IPS-NIHi7 (cell line): ENCODE measurements around the gene LPCAT2.

Experiments used
- DNase-seq: peaks from one replicate; pipeline ENCODE4 v3.0.0; 2012; ENCODE audit warnings: mixed read lengths; ENCODE audit errors: extremely low spot score

Gene LPCAT2

DNA sequence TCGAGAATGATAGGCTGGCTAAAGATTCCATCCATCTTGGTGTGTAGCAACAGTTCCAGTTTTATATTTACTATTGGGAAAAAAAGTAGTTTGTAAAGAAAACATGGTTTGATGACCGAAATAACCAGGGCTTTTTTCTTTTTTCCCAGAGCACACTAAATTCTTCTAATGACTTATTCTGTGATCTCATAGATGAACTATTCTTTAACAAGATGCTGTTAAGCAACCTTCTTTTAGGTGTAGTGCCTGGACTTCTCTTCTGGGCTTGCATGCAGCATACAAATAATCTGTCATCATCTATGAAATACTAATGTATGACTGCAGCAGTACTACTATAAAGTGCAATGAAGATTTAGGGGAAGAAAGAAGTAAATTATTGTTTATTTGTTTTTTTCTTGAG is 46.6 kb downstream of the LPCAT2 start:
- DNase-seq: no peak

DNA sequence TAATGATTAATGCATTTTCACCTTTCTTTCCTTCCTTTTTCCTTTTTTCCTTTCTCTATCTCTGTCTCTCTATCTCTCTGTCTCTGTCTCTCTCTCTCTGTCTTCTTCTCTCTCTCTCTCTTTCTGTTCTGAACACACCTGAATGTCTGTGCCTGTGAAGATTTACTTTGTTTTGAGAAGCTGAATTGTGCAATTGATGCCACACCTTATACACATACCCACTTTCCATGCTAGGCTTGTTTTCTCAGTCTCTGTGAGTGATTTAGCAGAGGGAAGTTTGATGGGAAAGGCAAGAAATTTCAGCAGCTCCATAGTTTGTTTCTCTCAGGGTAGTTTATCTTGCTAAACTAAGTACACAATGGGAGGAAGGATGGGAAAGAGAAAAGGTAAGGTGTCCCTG is 48.3 kb downstream of the LPCAT2 start:
- no peak for DNase-seq

DNA sequence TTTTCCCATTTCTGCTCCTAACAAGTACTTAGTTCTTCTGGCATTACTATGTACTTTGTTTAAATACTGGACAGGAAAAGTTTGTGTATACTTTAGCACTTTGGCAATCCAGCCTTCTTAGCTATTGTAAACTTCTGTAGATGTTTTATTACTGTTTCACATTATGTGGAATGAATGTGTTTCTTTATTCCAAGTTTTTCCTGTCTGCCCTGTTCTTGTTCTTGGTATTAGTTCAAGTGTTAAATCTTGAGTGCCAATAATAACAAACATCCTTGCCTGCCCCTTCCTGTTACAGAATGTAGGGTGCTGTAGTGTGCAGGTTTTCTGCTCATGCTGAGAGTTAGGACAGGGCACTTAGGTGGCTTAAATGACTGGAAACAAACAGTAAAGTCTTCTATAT is 50.4 kb downstream of the LPCAT2 start:
- no peak for DNase-seq

DNA sequence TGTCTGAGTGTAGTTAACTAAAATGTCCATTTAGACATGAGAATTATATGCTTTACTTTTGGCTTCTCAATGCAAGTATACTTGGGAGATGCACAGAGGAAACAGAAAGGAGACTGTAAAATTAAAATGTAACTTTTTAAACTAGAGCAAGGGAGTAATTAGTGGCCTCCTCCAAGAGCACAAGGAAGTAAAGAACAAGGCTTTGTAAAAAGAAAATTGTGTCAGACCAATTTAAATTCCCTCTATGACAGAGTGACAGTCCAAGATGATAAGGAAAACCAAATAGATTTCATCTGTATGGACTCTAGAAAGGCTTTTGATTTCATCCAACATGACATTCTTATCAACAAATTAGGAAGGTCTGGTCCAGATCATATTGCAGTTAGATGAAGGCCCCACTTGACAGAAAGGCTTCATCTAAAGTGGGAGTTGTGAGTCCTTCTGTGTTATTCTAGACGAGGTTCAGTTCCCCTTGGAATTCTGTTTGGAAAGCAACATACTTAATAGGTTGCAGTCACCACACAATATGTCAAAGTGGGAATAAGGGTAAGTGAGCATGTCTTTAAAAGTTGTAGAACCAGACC is 51.2 kb downstream of the LPCAT2 start:
- no peak for DNase-seq

DNA sequence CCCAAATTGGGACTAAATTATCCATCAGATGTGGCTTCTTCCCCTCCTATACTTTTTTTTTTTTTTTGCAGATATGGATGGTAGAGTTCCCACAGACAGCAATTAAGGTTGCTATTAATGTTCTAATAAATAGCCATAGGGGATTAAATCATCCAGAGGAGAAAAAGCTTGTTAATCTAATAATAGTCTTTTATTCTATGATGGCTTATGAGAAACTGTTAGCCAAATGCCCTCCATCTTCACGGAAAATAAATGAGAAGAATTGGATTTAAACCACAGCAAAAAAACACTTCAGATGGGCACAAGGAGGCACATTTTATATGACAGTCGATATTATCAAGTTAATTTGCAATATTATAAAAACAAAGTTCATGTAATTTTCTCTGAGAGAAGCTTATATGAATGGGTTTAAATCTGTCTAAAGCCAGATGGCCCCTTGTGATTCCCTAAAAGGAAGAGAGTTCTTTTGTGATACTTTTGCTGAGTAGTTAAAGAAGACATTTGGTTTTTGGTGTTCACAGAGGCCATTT is 52.5 kb downstream of the LPCAT2 start:
- no peak for DNase-seq

DNA sequence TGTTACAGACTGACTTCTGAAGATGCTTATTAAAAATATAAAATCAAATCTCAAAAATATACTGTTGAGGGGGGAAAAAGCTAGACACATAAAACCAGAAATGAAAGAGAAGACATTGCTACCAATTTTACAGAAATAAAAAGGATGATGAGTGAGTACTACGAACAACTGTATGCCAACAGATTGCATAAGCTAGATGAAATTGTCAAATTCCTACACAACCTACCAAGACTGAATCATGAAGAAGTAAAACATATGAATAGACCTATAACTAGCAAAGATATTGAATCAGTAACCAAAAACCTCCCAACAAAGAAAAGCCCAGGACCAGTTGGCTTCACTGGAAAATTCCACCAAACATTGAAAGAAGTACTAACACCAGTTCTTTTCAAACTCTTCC is 54.1 kb downstream of the LPCAT2 start:
- DNase-seq: no peak

DNA sequence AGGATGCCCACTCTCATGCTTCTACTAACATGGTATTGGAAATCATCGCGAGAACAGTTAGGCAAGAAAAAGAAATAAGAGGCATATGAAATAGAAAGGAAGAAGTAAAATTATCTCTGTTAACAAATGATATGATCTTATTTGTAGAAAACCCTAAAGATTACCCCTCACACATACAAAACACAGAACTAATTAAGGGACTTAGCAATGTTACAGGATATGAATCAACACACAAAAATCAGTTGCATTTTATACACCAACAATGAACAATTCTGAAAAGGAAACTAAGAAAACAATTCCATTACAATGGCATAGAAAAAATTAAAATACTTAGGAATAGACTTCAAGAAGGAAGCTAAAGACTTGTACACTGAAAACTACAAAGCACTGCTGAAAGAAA is 54.9 kb downstream of the LPCAT2 start:
- no peak for DNase-seq

DNA sequence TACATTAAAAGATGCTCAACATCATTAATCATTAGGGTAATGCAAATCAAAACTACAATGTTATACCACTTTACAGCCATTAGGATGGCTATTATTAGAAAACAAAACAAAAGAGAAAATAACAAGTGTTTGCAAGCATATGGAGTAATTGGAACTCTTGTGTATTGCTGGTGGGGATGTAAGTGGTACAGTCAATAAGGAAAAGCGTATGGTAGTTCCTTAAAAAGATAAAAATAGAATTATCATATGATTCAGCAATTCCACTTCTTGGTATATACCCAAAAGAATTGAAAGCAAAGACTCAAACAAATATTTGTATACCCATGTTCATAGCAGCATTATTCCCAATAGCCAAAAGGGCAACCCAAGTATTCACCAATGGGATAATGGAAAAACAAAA is 56.2 kb downstream of the LPCAT2 start:
- DNase-seq: no peak

DNA sequence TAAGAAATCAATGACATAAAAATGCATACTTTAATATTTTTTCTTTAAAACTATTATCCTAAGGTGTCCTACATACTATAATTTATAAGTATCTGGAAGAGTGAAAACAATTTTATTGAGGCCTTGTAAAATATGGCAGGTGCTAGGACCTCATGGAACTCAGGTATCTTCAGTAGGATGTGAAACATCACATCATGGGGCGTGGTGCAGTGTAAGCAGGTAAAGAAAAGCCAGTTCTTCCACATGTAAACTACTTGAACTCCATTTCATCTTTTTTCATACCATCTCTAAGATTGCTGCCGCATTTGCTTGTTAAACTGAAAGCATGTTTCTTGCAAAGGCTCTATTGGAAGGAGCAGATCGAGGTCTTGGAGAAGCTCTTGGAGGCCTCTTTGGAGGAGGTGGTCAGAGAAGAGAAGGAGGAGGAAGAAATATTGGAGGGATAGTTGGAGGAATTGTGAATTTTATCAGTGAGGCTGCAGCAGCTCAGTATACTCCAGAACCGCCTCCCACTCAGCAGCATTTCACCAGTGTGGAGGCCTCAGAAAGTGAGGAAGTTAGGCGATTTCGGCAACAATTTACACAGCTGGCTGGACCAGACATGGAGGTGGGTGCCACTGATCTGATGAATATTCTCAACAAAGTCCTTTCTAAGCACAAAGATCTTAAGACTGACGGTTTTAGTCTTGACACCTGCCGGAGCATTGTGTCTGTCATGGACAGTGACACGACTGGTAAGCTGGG is 57.7 kb downstream of the LPCAT2 start, which contains the start of gene CAPNS2:
TSS of gene CAPNS2 (plus strand) at position 253 of the 744 bp plus-strand sequence. CDS start at position 326, 73 bp downstream.
- DNase-seq: no peak

DNA sequence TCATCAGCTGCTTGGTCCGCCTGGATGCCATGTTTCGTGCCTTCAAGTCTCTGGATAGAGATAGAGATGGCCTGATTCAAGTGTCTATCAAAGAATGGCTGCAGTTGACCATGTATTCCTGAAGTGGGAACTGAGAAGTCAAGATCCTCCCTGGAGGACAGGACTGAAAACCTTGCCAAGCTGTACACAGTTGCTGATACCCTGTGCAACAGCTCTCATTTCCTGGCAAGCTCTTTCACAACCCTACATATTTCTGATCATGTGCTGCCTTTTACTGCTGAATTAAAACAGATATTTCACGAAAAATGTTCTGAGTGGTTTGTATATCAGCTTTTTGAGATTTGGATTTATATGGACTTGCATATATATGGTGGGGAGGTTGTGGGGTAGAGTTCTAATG is 58.5 kb downstream of the LPCAT2 start:
- DNase-seq: no peak

DNA sequence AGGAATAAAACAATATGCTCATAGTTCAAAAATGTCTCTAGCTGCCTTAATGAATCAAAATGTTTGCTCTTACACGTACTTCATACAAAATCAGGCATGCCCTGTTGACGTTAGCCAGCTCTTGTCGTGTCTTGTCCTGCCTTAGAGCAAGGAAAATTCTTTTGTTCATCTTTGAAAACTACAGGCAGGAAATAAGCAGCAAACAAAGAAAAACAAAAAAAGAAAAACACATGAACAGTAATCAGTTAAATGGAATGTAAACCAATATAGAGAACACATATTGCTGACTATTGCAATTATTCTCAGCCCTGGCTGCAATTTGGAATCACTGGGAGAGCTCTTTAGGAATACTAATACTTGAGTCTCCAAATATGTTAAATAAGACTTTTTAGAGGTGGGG is 59.3 kb downstream of the LPCAT2 start:
- DNase-seq: no peak

DNA sequence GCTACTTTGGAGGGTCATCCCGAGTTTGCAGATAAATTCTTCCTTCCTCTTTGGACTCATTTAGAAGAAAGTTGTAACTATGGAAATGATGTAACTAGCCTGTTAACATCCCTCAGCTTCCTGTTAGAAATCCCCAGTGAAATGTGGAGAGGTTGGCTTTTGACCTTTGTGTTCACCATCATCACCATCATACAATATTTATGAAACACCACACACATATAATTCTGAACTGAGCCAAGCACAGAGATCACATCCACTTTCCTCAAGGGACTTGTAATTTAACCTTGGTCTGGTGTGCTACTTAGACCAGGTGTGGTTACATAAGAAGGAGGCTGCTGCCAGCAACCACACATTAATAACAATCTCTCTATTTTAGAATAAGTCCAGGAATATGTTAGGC is 60.2 kb downstream of the LPCAT2 start:
- no peak for DNase-seq

DNA sequence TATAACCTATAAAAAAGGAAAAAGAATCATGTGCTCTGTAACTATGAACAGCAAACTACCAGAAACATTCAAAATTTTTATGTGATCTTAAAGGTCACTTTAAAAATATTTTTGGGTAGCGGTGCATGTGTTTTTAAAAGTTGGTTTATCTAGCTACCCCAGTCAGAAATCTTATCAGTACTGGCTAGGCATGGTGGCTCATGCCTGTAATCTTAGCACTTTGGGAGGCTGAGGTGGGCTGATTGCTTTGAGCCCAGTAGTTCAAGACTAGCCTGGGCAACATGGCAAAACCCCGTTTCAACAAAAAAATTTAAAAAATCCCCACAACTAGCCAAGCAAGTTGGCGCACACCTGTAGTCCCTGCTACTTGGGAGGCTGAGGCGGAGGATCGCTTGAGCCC is 61.3 kb downstream of the LPCAT2 start:
- DNase-seq: no peak

DNA sequence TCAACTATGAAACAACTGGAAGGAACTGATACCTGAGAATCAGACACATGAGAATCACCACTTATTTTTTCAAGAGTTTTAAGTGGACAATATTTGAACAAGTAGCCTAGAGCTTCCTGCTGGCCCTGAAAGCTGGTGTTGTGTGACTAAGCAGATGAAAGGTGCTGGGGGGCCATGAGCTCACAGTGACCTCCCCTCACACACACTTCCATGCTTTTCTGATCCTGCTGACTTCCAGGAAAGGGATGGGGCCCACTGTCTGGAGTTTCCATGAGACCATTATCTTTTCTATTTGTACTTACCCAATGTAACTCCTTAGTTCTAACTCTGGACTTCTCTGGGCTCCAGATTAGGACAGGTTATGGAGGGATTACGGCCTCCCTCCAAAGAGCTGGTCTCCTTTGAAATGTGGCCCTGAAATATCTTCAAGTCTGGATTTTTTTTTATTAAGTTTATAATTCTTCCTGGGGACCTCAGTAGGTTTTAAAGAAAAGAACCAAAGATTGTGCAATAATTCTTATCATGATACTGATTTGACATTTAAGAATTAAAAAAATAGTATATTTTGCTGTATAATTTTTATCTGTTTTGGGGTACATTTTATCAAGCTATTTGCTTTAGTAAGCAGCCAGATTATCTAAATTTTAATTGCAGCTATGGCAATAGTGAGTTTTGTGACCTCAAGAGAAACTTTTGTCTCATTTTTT is 62.5 kb downstream of the LPCAT2 start:
- no peak for DNase-seq

DNA sequence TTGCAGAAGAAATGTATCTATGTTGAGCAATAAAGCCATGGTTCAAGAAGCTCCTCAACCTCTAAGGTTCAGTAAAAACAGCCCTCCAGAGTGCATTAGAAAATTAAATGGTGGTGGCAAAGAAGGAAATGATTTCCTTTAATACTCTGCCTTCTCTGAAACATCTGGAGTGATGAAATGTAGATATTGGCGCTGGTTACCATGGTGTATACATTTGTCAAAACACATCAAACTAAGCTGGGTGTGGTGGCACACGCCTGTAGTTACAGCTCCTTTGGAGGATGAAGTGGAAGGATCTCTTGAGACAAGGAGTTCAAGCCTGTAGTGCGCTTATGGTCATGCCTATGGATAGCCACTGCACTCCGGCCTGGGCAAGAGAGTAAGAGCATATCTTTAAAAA is 63.6 kb downstream of the LPCAT2 start:
- no peak for DNase-seq

DNA sequence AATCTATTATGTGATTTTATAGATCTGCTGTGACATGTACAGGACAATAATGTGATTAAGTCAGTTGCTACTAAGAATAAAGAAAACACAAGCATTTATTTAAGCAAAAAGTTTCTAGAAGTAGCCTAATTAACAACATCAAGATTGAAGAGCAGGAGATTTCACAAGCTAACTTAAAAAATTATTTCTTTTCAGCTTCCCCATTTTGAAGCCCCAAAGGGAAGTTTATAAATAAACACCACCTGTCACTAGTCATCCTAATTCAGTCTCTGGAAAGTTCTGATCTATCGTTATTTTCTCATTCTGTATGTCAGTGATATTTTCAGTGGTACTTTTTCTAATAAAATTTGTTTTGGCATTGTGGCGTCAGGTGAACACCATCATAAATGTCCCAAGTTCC is 65.9 kb downstream of the LPCAT2 start:
- no peak for DNase-seq

DNA sequence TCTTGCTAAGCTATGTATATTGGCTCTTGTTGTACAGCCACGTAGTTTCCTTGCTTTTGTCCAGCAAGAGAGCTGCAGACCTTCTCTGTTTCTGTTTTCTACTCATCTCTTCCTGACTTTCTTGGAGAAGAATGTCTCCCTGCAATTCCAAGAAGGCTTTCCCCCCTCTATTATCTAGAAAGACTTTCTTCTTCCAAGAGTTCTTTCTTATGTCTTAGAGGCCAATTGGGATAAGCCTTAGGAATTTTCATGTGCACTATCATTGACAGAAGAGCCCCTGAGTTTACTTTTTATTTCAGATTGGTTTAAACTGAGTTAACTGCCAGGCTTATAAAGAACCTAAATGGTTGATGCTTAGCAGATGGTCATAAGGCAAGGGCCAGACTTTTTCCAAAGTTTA is 66.6 kb downstream of the LPCAT2 start:
- no peak for DNase-seq

DNA sequence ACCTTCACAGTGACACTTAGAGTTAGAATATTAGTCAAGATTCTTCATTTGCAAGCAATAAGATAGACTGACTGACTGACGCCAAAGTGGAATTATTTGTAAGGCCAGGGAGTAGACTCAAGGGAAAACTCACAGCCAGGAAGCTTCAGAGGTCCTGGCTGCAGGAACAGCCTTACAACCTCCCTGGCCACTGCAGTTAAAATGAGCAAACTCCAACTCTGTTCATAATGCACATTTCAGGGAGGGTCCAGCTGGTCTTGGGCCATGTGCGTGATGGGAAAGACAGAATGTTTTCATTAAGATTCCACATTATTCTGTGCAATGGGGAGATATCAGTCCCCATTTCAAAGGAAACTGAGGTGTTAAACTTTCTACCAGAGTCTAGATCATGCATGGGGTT is 67.5 kb downstream of the LPCAT2 start:
- no peak for DNase-seq

DNA sequence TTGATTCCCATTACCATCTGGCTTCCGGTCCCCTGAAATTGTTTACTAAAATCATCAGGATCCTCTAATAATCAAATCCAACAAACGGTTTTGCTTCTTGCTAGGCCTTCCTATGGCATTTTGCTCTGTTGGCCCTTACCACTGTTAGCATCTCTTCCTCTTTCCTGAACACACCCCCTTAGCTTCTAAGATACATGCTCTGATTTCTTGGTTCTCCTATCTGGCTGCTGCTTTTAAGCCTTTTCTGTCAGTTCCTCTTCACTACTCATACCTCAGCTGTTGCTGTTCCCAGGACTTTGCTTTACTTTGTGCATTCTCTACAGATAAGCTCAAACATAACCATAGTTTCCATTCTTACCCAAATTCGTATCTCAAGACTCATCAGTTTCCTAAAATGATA is 69.0 kb downstream of the LPCAT2 start:
- DNase-seq: no peak

DNA sequence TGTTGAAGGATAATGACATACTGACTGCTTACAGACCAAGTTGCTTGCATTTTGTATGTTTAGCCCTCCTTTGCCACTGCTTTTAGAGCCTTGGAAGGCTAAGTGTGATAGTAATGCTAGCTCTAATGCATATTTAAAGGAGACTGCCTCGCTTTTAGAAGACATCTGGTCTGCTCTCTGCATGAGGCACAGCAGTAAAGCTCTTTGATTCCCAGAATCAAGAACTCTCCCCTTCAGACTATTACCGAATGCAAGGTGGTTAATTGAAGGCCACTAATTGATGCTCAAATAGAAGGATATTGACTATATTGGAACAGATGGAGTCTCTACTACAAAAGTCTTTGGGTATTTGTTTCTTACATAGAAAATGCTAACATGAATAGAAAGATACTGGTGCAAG is 76.8 kb downstream of the LPCAT2 start:
- DNase-seq: no peak

DNA sequence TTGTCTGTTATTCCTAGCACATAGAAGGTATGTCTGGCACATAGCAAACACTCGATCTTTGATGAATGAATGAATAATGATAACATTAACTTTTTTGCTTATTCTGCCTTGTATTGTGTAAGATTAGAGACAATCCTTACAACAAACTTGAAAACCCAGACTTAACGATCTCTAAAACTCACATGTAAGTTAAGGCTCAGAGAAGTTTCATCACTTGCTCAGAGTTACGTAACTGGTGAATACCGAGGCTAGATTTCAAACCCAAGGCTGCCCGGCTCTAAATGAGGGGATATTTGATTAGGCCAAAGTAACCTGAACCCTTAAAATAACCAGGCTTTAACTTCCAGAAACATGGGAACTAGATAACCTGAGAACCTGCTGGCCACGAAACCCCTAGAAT is 79.9 kb downstream of the LPCAT2 start:
- no peak for DNase-seq

DNA sequence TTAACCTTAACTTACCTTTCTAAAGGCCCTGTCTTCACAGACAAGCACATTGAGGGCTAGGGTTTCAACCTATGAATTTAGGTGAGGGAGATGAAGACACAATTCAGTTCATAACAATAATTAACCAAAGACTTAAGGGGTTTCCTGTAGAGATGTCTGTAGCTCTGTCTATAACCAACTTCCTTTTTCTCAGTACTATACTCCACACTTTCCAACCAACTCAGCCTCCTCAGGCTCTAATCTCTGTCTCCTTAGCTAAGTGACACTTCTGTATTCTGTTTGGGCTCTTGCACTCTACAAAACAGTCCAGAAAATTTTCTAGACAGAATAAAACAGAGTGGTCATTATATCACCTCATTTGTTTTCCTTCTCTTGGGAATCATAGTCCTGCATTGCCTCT is 83.4 kb downstream of the LPCAT2 start:
- DNase-seq: no peak

DNA sequence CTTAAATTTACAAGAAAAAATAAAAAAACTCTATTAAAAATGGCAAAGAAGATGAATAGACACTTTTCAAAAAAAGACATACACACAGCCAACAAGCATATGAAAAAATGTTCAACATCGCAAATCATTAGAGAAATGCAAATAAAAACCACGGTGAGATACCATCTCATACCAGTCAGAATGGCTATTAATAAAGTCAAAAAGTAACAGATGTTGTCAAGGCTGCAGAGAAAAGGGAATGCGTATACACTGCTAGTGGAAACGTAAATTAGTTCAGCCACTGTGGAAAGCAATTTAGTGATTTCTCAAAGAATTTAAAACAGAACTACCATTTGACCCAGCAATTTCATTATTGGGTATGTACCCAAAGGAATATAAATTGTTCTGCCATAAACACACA is 89.1 kb downstream of the LPCAT2 start:
- DNase-seq: no peak
